ENCODE results near the gene PTGIR. TPM values are rescaled to one million over a fixed set of nuclear protein-coding genes. Genes with fewer than 3 reads are reported as not detected.
A peak's percentile ranks its signal among the peaks of the same experiment; 100 is the strongest.

Gene PTGIR
- 5.4 TPM for polyA plus RNA-seq (2013, experiment 1 of 2; ENCODE audit: insufficient read length)
- polyA plus RNA-seq (2013, experiment 2 of 2; ENCODE audit: insufficient read length): 5.2 TPM

- DNase-seq: peak; percentile 80
Observed at GRCh38 chr19:46624958-46625661, at the start of gene PTGIR. Gene PTGIR, minus strand, starts transcription at chr19:46625089. Its CDS starts 864 bp downstream, at chr19:46624225.

DNA sequence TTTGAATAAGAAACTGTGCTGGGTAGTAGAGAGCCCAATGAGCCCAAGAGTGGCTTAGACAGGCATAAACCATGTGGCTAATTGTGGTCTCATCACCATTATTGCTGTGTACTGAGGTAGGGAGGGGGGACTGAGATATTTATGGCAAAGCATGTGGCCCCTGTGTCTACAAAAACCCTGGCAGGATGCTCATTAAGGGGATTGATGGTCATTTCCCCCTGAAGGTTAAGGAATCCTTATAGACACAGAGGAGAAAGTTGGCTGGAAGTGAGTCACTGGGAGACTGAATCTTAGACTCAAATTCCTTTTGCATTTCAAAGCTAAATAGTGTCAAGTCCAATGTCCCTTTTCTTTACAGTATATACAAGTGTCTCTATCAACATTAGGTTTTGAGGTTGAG is 45.9 kb upstream of the PTGIR start:
- DNase-seq: peak; percentile 31

DNA sequence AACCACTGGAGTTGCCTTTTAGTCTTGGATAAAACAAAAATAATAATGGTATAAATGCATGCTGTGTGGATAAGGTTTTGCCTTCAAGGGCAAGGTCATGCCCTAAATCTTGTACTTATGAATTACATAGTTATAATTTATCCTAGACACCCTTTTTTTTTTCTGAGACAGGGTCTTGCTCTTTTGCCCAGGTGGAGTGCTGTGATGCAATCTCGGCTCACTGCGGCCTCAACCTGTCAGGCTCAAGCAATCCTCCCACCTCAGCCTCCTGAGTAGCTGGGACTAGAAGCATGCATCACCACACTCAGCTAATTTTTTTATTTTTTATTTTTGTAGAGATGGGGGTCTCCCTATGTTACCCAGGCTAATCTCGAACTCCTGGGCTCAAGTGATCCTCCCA is 43.8 kb upstream of the PTGIR start:
- DNase-seq: no peak

GRCh38 chr19:46665072-46665471 is 40.2 kb upstream of the PTGIR start:
- DNase-seq: no peak

- peak; percentile 88 for DNase-seq
Observed at GRCh38 chr19:46661735-46662592, 37.1 kb upstream of the PTGIR start.

DNA sequence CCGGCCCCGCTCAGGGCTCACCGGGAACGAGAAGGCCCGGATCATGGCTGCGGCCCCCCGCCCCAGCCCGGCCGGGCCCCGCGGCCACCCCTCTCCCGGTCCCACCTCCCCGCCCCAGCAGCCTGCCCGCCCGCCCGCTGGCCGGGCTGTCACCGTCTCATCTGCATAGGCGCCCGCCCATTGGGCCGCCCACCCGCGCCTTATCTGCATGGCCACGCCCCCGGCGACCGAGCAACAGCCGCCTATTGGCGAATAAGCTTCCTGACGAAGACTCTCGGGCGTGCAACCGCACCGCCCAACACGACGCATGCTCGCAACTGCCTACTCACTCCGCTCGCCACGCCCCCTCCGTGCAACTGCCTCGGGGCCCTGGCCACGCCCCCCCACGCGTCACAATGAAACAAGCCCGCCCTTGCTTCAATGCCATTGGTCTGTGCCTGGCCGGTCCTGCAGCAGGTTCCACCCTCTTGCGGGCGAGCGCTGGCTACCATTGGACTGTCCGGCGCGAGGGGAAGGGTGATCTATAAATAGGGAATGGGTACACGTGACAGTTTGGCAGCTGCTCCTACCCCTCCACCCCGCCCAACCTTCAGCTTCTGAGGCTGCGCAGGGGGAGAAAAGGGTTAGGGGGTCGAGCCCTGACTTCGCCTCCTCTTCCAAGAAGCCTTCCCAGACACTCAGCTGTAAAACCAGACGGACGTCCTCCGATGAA is 36.3 kb upstream of the PTGIR start, which contains the start of gene DACT3:
Gene DACT3 (minus strand): TSS at position 163 of the 712 bp plus-strand sequence. CDS start 118 bp downstream, at position 45.
- DNase-seq: peak; percentile 100

DNA sequence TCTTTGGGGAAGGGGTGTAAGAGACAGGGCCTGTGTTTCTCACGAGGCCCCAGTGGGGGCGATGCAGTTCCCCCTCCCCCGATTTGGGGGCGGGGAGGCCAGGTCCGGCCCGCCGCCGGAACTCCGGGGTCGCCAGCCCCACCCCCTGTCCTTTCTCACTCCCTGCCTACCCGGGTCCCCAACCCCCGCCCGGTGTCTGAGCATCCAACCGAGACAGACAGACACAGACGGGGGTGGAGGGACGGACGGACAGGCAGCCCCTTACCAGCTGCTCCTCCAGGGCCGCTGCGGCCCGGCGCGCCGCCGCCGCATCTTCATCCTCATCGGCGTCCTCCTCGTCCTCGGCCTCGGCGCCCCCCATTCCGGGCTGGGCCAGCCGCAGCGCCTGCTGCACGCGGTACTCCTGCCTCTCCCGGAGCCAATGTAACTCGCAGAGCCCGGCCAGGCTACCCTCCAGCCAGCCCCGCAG is 35.7 kb upstream of the PTGIR start:
- no peak for DNase-seq

DNA sequence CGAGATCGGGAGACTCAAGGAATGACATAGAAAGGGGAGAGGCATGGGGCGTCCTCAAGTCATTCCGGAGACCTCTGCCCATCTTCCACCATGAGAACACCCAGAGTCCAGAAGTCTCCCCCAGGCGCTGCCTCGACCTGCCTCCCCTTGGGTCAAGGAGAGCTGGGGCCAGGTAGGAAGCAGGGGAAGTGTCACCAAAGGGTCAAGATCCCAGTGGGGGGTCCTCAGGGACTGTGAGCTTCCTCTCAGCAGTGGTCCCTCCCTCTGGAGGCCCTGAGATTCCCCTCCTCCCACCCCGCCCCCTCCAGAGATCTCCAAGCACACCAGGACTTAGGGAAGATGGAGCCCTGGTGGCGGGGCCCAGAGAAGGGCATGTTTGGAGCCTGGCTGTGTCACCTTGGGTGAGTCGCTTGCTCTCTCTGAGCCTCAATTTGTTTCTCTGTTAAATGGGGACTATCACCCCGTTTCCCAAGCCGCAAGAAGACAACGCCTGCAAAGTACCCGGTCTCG is 35.2 kb upstream of the PTGIR start:
- peak; percentile 43 for DNase-seq

- peak; percentile 39 for DNase-seq
Observed at GRCh38 chr19:46659151-46660007, 34.5 kb upstream of the PTGIR start.

DNA sequence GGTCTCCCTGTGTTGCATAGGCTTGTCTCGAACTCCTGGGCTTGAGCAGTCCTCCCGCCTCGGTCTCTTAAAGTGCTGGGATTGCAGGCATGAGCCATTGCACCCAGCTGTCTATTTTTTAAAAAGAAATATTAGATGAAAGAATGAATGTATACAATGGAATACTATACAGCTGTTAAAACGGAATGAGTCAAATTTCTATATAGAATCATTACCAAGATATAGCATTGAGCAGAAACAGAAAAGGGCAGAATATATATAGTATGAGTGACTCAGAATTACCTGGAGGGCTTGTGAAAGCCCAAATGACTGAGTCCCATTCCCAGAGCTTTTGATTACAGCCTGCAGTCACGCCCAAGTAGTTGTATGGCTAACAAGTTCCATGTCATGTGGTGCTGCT is 31.7 kb upstream of the PTGIR start:
- DNase-seq: no peak

GRCh38 chr19:46654621-46655152 is 29.8 kb upstream of the PTGIR start:
- DNase-seq: no peak

GRCh38 chr19:46650445-46650844 is 25.6 kb upstream of the PTGIR start:
- DNase-seq: no peak

- no peak for DNase-seq
Observed at GRCh38 chr19:46648961-46649960, 24.4 kb upstream of the PTGIR start.

DNA sequence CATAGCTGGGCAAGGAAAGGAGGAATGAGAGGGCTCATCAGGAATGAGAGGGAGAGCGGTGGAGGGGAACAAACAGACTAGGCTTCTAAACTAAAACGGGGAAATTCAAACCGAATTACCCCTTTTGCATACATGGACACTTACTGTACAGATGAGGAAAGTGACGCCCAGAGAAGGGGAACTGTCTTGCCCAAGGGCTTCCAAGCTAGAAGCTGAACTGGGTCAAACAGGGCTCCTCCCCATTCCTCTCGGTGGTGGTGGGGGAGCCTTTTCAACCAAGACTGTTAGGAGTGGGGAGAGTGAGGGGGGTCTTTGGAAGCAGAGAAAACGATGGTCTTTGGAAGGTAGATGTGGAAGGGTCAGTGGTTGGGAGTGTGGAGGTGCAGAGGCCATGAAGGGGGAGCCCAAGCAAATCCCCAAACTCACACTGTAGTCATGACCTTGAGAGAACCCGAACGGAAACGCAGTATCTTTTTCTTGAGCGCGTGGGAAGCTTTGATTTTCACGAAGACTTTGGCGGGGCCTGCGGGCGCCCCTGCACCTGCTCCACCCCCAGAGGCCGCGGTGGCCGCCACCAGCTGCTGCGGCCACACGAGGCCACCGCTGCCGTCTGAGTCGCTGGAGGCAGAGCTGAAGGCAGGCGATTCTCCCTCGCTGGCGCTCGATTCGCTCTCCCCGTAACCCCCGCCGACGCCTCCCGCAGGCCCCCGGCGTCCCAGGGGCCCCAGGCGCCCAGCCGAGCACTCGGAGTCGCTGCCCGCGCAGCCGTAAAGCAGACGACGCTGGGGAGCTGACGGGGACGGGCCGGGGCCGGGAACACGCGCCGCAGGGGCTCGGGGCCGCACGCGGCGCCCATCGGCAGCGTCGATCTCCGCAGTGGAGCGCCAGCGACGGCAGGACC is 23.4 kb upstream of the PTGIR start:
- no peak for DNase-seq

DNA sequence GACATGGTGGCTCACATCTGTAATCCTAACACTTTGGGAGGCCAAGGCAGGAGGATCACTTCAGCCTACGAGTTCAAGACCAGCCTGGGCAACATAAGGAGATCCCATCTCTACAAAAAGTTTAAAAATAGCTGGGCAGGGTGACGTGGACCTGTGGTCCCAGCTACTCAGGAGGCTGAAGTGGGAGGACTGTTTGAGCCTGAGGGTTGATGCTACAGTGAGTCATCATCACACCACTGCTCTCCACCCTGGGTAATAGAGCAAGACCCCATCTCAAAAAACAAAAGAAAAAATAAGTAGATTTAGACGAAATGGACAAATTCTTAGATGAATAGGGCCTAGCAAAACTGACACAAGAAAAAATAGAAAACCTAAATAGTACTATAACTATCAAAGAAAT is 21.5 kb upstream of the PTGIR start:
- DNase-seq: no peak

GRCh38 chr19:46644720-46645119 is 19.8 kb upstream of the PTGIR start:
- no peak for DNase-seq

GRCh38 chr19:46640656-46641055 is 15.8 kb upstream of the PTGIR start:
- no peak for DNase-seq

DNA sequence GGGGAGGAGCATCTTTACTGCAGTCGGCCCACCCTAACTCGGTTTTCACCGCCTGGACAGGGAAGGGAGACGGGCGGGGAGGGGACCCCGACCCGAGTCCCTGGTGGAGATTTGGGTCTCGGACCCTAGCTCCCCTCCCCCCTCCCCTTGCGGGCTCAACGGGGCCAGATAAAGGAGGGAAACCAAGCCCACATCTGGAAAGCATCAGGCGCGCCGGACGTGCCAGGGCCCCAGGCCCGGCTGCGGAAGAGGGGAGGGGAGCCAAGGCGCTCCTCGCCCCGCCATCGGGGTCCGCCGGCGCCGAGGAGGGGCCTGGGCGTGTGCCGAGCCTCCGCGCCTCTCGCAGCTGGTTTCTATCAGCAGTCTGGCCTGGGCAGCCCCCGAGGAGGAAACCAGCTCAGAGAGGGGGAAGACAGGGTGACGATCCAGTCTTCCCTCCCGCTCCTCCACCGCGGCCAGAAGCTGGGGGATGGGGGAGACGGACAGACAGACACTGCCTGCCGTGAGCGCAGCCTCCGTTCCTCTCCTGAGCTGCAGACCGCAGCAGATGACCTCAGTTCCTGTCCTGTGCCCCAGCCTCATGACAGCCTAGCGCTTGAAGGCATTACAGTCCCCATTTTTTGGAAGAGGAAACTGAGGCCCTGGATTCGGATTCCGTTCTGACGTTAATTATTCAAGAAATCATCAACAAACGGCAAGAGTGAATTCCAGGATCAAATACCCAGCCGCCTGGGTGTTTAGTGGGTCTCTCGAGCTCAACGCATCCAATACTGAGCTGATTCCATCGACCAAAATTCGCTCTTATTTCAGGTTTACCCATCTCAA is 14.7 kb upstream of the PTGIR start:
- DNase-seq: peak; percentile 85

Measured in fibroblast of skin of scalp (primary cell).